Aorta (tissue), 5 donors: Measurements from ENCODE around the gene TMCO1. TPM values are rescaled to one million over a fixed set of nuclear protein-coding genes. Genes with fewer than 3 reads are reported as not detected.
"Not testable (repeated sequence)": the region's sequence is repeated elsewhere in the genome, so short reads cannot be mapped to it uniquely, and the experiment has no call there.

Experiments used
- ATAC-seq: fragments of 200-7000 bp; cut with Tn5 transposase; one replicate; pipeline ENCODE4 v1.9.1; 2022; ENCODE audit warnings: moderate library complexity; ENCODE audit not compliant: low FRiP score
- DNase-seq, 2 donors: peaks; one replicate each; pipeline ENCODE4 v3.0.0-alpha.2; 2020
- H3K27ac ChIP-seq, 2 donors: one replicate each; pipeline ENCODE4 v1.5.1; 2013; ENCODE audit warnings: low read length in 2 of 2, mild to moderate bottlenecking in 2 of 2, moderate library complexity in 2 of 2, control low read depth in 1 of 2, inconsistent platforms in 1 of 2, low read depth in 1 of 2
- H3K27me3 ChIP-seq, 2 donors: one replicate each; pipeline ENCODE4 v1.6.1; 2013; ENCODE audit warnings: control low read depth in 1 of 2, low read length in 1 of 2, mild to moderate bottlenecking in 1 of 2, moderate library complexity in 1 of 2; ENCODE audit not compliant: insufficient read depth in 2 of 2, control insufficient read depth in 1 of 2
- H3K36me3 ChIP-seq, 2 donors: one replicate each; pipeline ENCODE4 v1.6.1; 2013; ENCODE audit warnings: control low read depth in 1 of 2, low read length in 1 of 2, mild to moderate bottlenecking in 1 of 2; ENCODE audit not compliant: insufficient read depth in 2 of 2, control insufficient read depth in 1 of 2
- H3K4me1 ChIP-seq, 2 donors: one replicate each; pipeline ENCODE4 v1.6.1; 2013; ENCODE audit warnings: low read length in 2 of 2, control low read depth in 1 of 2, mild to moderate bottlenecking in 1 of 2, moderate library complexity in 1 of 2; ENCODE audit not compliant: insufficient read depth in 2 of 2, control insufficient read depth in 1 of 2
- H3K4me3 ChIP-seq, 2 donors: one replicate each; pipeline ENCODE4 v1.5.1; 2013; ENCODE audit warnings: low read length in 2 of 2, control low read depth in 1 of 2, mild to moderate bottlenecking in 1 of 2
- H3K9me3 ChIP-seq: one replicate; pipeline ENCODE4 v1.6.1; 2013; ENCODE audit warnings: mild to moderate bottlenecking, low read length; ENCODE audit not compliant: control insufficient read depth
- WGBS, 2 donors: extraction: QIAGEN DNeasy Blood & Tissue Kit; methylation state at CpG; one replicate each; pipeline ENCODE4 v1.1.7; 2013; 5-methylcytosine and 5-hydroxymethylcytosine counted together
- intact Hi-C, 2 donors: fragments of 100-400 bp; cut with DNase I; formaldehyde crosslinking; loops; one replicate each; pipeline versions ENCODE4 v1.14.2 to v1.15.0; 2022
- polyA plus RNA-seq, 2 donors: library from polyadenylated mRNA; stranded (reverse); fragments of 200-250 nt; gene quantifications; one replicate each; pipeline ENCODE4 v1.2.3, GENCODE V29; 2013
- total RNA-seq, 2 donors: library from RNA; stranded (reverse); fragmentation: NEBNext Ultra II Directional; extraction: Animal tissue kit (Norgen Biotek cat#: 25700); gene quantifications; one replicate each; pipeline ENCODE4 v1.2.1, GENCODE V29; 2021
- donor health status: healthy with polysubstance abuse.
- donor health status: Bipolar disorder and iron deficiency.
- donor health status: DM: no; HTN: no; CAD: no.
- donor health status: DM: no; HTN: no; CAD: no.
- donor health status: DM: yes; HTN: yes; CAD: no.

The TMCO1 gene
- total and polyA plus RNA-seq, 4 donors: 56.8 to 65.7 (median 60.9) TPM

GRCh38 chr1:165793951-165794350 lies 25.3 kb upstream of the TMCO1 start:
- ATAC-seq (no peak), DNase-seq (no peak)
- H3K4me3 ChIP-seq: no peak overlapping the region
- H3K4me1 ChIP-seq: no peaks in the 10 kb centered on the region
- H3K36me3 ChIP-seq: no peaks in the 10 kb centered on the region
- intact Hi-C loops: no loop called here
- no peak overlapping the region for H3K27ac ChIP-seq
- no peaks in the 10 kb centered on the region for H3K27me3 ChIP-seq
- 56 to 64% methylated on average over 2 of the region's 2 CpGs for WGBS, 2 donors
- no peaks in the 10 kb centered on the region for H3K9me3 ChIP-seq

- no peaks in the 10 kb centered on the region for H3K36me3 ChIP-seq
- intact Hi-C loops: no loop called here
- H3K9me3 ChIP-seq: no peaks in the 10 kb centered on the region
- no peak for ATAC-seq
- no peaks in the 10 kb centered on the region for H3K4me1 ChIP-seq
- 96 to 100% methylated on average over 1 of the region's 1 CpG for WGBS, 2 donors
- H3K27ac ChIP-seq: no peak overlapping the region
- no peak overlapping the region for H3K4me3 ChIP-seq
- DNase-seq: no peak
- H3K27me3 ChIP-seq: no peaks in the 10 kb centered on the region
These were observed 19.1 kb upstream of the TMCO1 start for GRCh38 chr1:165787741-165788140.

- not testable (repeated sequence) for ATAC-seq
These were observed 14.9 kb upstream of the TMCO1 start for GRCh38 chr1:165783519-165783918.

GRCh38 chr1:165778197-165778596 lies 9.5 kb upstream of the TMCO1 start:
- H3K36me3 ChIP-seq, intact Hi-C loops, H3K9me3 ChIP-seq, H3K4me3 ChIP-seq, H3K27me3 ChIP-seq, ATAC-seq, H3K4me1 ChIP-seq, H3K27ac ChIP-seq, DNase-seq: not testable (repeated sequence)
- WGBS, 2 donors: 30 to 67% methylated on average over 2 of the region's 3 CpGs

More at GRCh38 chr1:165783519-165783918, 14.9 kb upstream of the TMCO1 start:
- DNase-seq, H3K4me1 ChIP-seq, H3K27ac ChIP-seq, H3K27me3 ChIP-seq, H3K36me3 ChIP-seq, H3K9me3 ChIP-seq, intact Hi-C loops, H3K4me3 ChIP-seq: not testable (repeated sequence)
- WGBS, 2 donors: 89 to 90% methylated on average over 11 of the region's 11 CpGs

- H3K4me3 ChIP-seq: no peak overlapping the region
- no peaks in the 10 kb centered on the region for H3K27me3 ChIP-seq
- no peaks in the 10 kb centered on the region for H3K36me3 ChIP-seq
- WGBS, 2 donors: 48 to 50% methylated on average over 9 of the region's 9 CpGs
- ATAC-seq: no peak
- peaks cover 0 to 3% of the 10 kb centered on the region in 2 donors for H3K4me1 ChIP-seq
- no peak for DNase-seq
- intact Hi-C loops: no loop called here
- no peaks in the 10 kb centered on the region for H3K9me3 ChIP-seq
- no peak overlapping the region for H3K27ac ChIP-seq
These were observed 4.8 kb upstream of the TMCO1 start for GRCh38 chr1:165773324-165773965.

- no peaks in the 10 kb centered on the region for H3K9me3 ChIP-seq
- H3K4me1 ChIP-seq: peaks cover 0 to 3% of the 10 kb centered on the region in 2 donors
- no peaks in the 10 kb centered on the region for H3K36me3 ChIP-seq
- H3K27me3 ChIP-seq: no peaks in the 10 kb centered on the region
- 89 to 90% methylated on average over 3 of the region's 3 CpGs for WGBS, 2 donors
- ATAC-seq (no peak), DNase-seq (no peak)
- H3K27ac ChIP-seq: no peak overlapping the region
- intact Hi-C loops: no loop called here
- no peak overlapping the region for H3K4me3 ChIP-seq
These were observed 4.1 kb upstream of the TMCO1 start for GRCh38 chr1:165772739-165773138.

- Histone ChIP-seq H3K9me3 (no peaks in the 10 kb centered on the region), H3K27me3 (no peaks in the 10 kb centered on the region), H3K4me3 (no peak overlapping the region), H3K4me1 (peaks cover 0 to 2% of the 10 kb centered on the region in 2 donors), H3K27ac (no peak overlapping the region), H3K36me3 (peaks cover 3% of the 10 kb centered on the region in 2 donors)
- DNase-seq (no peak), ATAC-seq (no peak)
- 94 to 100% methylated on average over 1 of the region's 1 CpG for WGBS, 2 donors
- intact Hi-C loops: loop anchor here in 1 of 2 donors (10.0 kb wide), 1 partner anchor 129 kb away; the partner anchor contains the start of gene MGST3
These were observed 4.4 kb downstream of the TMCO1 start for GRCh38 chr1:165764277-165764676.

- Histone ChIP-seq H3K4me3 (no peak overlapping the region), H3K27ac (no peak overlapping the region), H3K4me1 (peaks cover 0 to 2% of the 10 kb centered on the region in 2 donors), H3K9me3 (no peaks in the 10 kb centered on the region), H3K27me3 (no peaks in the 10 kb centered on the region), H3K36me3 (peaks cover 3% of the 10 kb centered on the region in 2 donors)
- no peak for ATAC-seq
- intact Hi-C loops: loop anchor here in 1 of 2 donors (10.0 kb wide), 1 partner anchor 129 kb away; the partner anchor contains the start of gene MGST3
- DNase-seq: no peak
- WGBS, 2 donors: 85 to 87% methylated on average over 2 of the region's 2 CpGs
These were observed 5.2 kb downstream of the TMCO1 start for GRCh38 chr1:165763442-165763841.

GRCh38 chr1:165762725-165763124 lies 5.9 kb downstream of the TMCO1 start:
- intact Hi-C loops: loop anchor here in 1 of 2 donors (10.0 kb wide), 1 partner anchor 128 kb away; the partner anchor contains the start of gene MGST3
- DNase-seq: no peak
- no peaks in the 10 kb centered on the region for H3K9me3 ChIP-seq
- ATAC-seq: no peak
- H3K4me3 ChIP-seq: no peak overlapping the region
- H3K36me3 ChIP-seq: peaks cover 3 to 7% of the 10 kb centered on the region in 2 donors
- no peak overlapping the region for H3K27ac ChIP-seq
- 95 to 97% methylated on average over 1 of the region's 1 CpG for WGBS, 2 donors
- no peaks in the 10 kb centered on the region for H3K27me3 ChIP-seq
- peaks cover 0 to 2% of the 10 kb centered on the region in 2 donors for H3K4me1 ChIP-seq
